Adrenal gland (tissue), 12 donors: Measurements from ENCODE around the gene FCER2. TPM values are rescaled to one million over a fixed set of nuclear protein-coding genes. Genes with fewer than 3 reads are reported as not detected.

ENCODE experiments used
- DNase-seq, 7 donors: peaks; one replicate each; pipeline ENCODE4 v3.0.0-alpha.2; 2019 to 2020
- H3K27ac ChIP-seq, 5 donors: fragments of 200-600 bp; sonication (generic) in 4 of 5; 1 replicate in 3 of 5; 2 replicates in 2 of 5; pipeline versions ENCODE4 v1.5.1 to v1.8.0; 2016 to 2020; ENCODE audit warnings: mild to moderate bottlenecking in 1 of 5
- H3K27me3 ChIP-seq: fragments of 200-600 bp; 2 replicates; pipeline ENCODE4 v1.8.0; 2021
- H3K36me3 ChIP-seq, 2 donors: fragments of 200-600 bp; replicated peaks in 1 of 2; 1 replicate in 1 of 2; 2 replicates in 1 of 2; pipeline versions ENCODE4 v1.5.1 to v1.8.0; 2018 to 2022
- H3K4me1 ChIP-seq, 2 donors: fragments of 200-600 bp; replicated peaks in 1 of 2; 1 replicate in 1 of 2; 2 replicates in 1 of 2; pipeline versions ENCODE4 v1.5.1 to v1.8.0; 2018 to 2021
- H3K4me3 ChIP-seq, 4 donors: fragments of 200-600 bp; sonication (generic) in 3 of 4; one replicate each; pipeline ENCODE4 v1.5.1; 2016 to 2018
- H3K9me3 ChIP-seq, 3 donors: fragments of 200-600 bp; sonication (generic) in 1 of 3; replicated peaks in 1 of 3; 1 replicate in 2 of 3; 2 replicates in 1 of 3; pipeline versions ENCODE4 v1.5.1 to v1.8.0; 2016 to 2021
- POLR2A ChIP-seq, 2 donors: fragments of 450-650 bp; IDR thresholded peaks; one replicate each; pipeline ENCODE4 v1.6.1; 2017; ENCODE audit warnings: antibody characterized with exemption in 2 of 2, mild to moderate bottlenecking in 2 of 2, moderate library complexity in 1 of 2
- WGBS, 4 donors: extraction: QIAGEN DNeasy Blood & Tissue Kit in 2 of 4; methylation state at CpG; one replicate each; pipeline versions ENCODE4 v1.1.5 to v1.1.7; 2013 to 2017; 5-methylcytosine and 5-hydroxymethylcytosine counted together
- intact Hi-C, 2 donors: fragments of 100-400 bp; cut with DNase I; formaldehyde crosslinking; loops; one replicate each; pipeline versions ENCODE4 v1.14.1 to v1.15.0; 2022 to 2023
- polyA plus RNA-seq, 3 donors: library from polyadenylated mRNA; stranded (reverse); fragments of 200-250 nt in 2 of 3; fragments of 350-450 nt in 1 of 3; fragmentation: Illumina TruSeq in 1 of 3; extraction: RNeasy Lipid Tissue Mini Kit (QIAGEN cat#74804) in 1 of 3; gene quantifications; one replicate each; pipeline ENCODE4 v1.2.3, GENCODE V29; 2013 to 2014
- total RNA-seq, 9 donors: library from RNA; depleted of rRNA in 4 of 9; stranded (reverse); fragments of >200 nt in 4 of 9; fragments of 120-200 nt in 1 of 9; fragmentation: NEBNext Ultra II Directional in 1 of 9; extraction: Animal tissue kit (Norgen Biotek cat#: 25700) in 1 of 9; gene quantifications; one replicate each; pipeline versions ENCODE4 v1.1.0 to v1.2.4, GENCODE V29; 2013 to 2023
- TF ChIP-seq, protein P1 (sequence below), 6 experiments: fragments of 450-650 bp in 4 of 6; fragments of 200-600 bp in 2 of 6; sonication (generic) in 1 of 6; IDR thresholded peaks; 1 replicate in 5 of 6; 2 replicates in 1 of 6; pipeline versions ENCODE4 v1.5.1 to v1.8.0; 2016 to 2021; ENCODE audit warnings: antibody characterized with exemption in 6 of 6, mild to moderate bottlenecking in 2 of 6, moderate library complexity in 1 of 6
- donor health status: healthy with polysubstance abuse.
- donor health status: Bipolar disorder and iron deficiency.
- donor health status: DM: yes; HTN: yes; CAD: no.
- donor health status: DM: no; HTN: no; CAD: no.
- donor health status: DM: no; HTN: no; CAD: no.
- donor health status: DM: yes; HTN: yes; CAD: no.

FCER2 gene
- total and polyA plus RNA-seq, 12 donors, result 0.28 to 2.6 (median 0.51) TPM; not detected in 5

- peak; percentile 81 to 94 (median 86) for DNase-seq
- H3K4me3 ChIP-seq, result peak overlapping the region in 2 of 4 donors; percentile 38 to 42
- H3K9me3 ChIP-seq, result no peaks in the 10 kb centered on the region
- no peaks in the 10 kb centered on the region for H3K36me3 ChIP-seq
- TF ChIP-seq POLR2A (IDR thresholded peaks at IDR 0.05), result no peak
- TF ChIP-seq, protein P1, sequence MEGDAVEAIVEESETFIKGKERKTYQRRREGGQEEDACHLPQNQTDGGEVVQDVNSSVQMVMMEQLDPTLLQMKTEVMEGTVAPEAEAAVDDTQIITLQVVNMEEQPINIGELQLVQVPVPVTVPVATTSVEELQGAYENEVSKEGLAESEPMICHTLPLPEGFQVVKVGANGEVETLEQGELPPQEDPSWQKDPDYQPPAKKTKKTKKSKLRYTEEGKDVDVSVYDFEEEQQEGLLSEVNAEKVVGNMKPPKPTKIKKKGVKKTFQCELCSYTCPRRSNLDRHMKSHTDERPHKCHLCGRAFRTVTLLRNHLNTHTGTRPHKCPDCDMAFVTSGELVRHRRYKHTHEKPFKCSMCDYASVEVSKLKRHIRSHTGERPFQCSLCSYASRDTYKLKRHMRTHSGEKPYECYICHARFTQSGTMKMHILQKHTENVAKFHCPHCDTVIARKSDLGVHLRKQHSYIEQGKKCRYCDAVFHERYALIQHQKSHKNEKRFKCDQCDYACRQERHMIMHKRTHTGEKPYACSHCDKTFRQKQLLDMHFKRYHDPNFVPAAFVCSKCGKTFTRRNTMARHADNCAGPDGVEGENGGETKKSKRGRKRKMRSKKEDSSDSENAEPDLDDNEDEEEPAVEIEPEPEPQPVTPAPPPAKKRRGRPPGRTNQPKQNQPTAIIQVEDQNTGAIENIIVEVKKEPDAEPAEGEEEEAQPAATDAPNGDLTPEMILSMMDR (IDR thresholded peaks at IDR 0.05), result peak; percentile 95 to 99 (median 97)
- intact Hi-C loops, result no loop called here
- H3K27ac ChIP-seq, result peak overlapping the region in 1 of 5 donors; percentile 10
- 4 to 6% (median 5%) methylated on average over 27 to 28 of the region's 28 CpGs for WGBS, 4 donors
- H3K27me3 ChIP-seq, result no peaks in the 10 kb centered on the region
- peaks cover 0 to 5% of the 10 kb centered on the region in 2 donors for H3K4me1 ChIP-seq
Measured at GRCh38 chr19:7652061-7652641, 49.8 kb downstream of the FCER2 start.

GRCh38 chr19:7650148-7650547, 51.8 kb downstream of the FCER2 start:
- H3K27me3 ChIP-seq, result no peaks in the 10 kb centered on the region

GRCh38 chr19:7648265-7649014, 53.5 kb downstream of the FCER2 start:
- Histone ChIP-seq H3K9me3 (no peaks in the 10 kb centered on the region), H3K27ac (no peak overlapping the region), H3K4me3 (no peak overlapping the region), H3K27me3 (no peaks in the 10 kb centered on the region), H3K4me1 (peaks cover 0 to 5% of the 10 kb centered on the region in 2 donors), H3K36me3 (no peaks in the 10 kb centered on the region)
- WGBS, 4 donors, result 77 to 83% (median 79%) methylated on average over 14 to 15 of the region's 15 CpGs
- no peak for DNase-seq
- intact Hi-C loops, result no loop called here
- no peak for TF ChIP-seq POLR2A (IDR thresholded peaks at IDR 0.05)
- TF ChIP-seq, protein P1 (IDR thresholded peaks at IDR 0.05), result no peak

More at GRCh38 chr19:7650148-7650547, 51.8 kb downstream of the FCER2 start:
- Histone ChIP-seq H3K9me3 (no peaks in the 10 kb centered on the region), H3K36me3 (no peaks in the 10 kb centered on the region), H3K4me1 (peaks cover 0 to 5% of the 10 kb centered on the region in 2 donors), H3K27ac (no peak overlapping the region), H3K4me3 (no peak overlapping the region)
- TF ChIP-seq POLR2A (IDR thresholded peaks at IDR 0.05), result no peak
- TF ChIP-seq, protein P1 (IDR thresholded peaks at IDR 0.05), result no peak
- intact Hi-C loops, result no loop called here
- 41 to 52% (median 48%) methylated on average over 2 of the region's 2 CpGs for WGBS, 4 donors
- DNase-seq, result no peak

- Histone ChIP-seq H3K36me3 (no peaks in the 10 kb centered on the region), H3K27me3 (no peaks in the 10 kb centered on the region), H3K27ac (no peak overlapping the region), H3K9me3 (no peaks in the 10 kb centered on the region), H3K4me3 (no peak overlapping the region), H3K4me1 (peaks cover 0 to 2% of the 10 kb centered on the region in 2 donors)
- intact Hi-C loops, result no loop called here
- no peak for DNase-seq
- WGBS, 4 donors, result 83 to 97% (median 92%) methylated on average over 1 to 26 of the region's 26 CpGs
- TF ChIP-seq, protein P1 (IDR thresholded peaks at IDR 0.05), result no peak
- TF ChIP-seq POLR2A (IDR thresholded peaks at IDR 0.05), result no peak
Measured at GRCh38 chr19:7647156-7647555, 54.8 kb downstream of the FCER2 start.
